K562 (cell line): ENCODE data around the gene CEP95. TPM values are rescaled to one million over a fixed set of nuclear protein-coding genes. Genes with fewer than 3 reads are reported as not detected.
A peak's percentile ranks its signal among the peaks of the same experiment; 100 is the strongest.

Experiments
- ARID3A ChIP-seq: IDR thresholded peaks from 2 replicates; pipeline ENCODE4 v1.6.1; 2012; ENCODE audit warnings: low read depth, low read length, improper control_type of control experiment, borderline replicate concordance
- BRD4 ChIP-seq: fragments of 200-600 bp; sonication (generic); IDR thresholded peaks from 2 replicates; pipeline ENCODE4 v1.6.1; 2017; ENCODE audit warnings: inconsistent platforms
- CEBPB ChIP-seq: fragments of 450-650 bp; IDR thresholded peaks from 2 replicates; pipeline ENCODE4 v1.6.1; 2016; ENCODE audit warnings: missing genetic modification characterization, missing compliant biosample characterization
- CREB3L1 ChIP-seq: fragments of 450-650 bp; IDR thresholded peaks from 2 replicates; pipeline ENCODE4 v1.6.1; 2014; ENCODE audit warnings: low read depth, mild to moderate bottlenecking, moderate library complexity, borderline replicate concordance
- CREM ChIP-seq: IDR thresholded peaks from 2 replicates; pipeline ENCODE4 v1.6.1; 2014; ENCODE audit warnings: antibody characterized with exemption, low read depth
- FOXA3 ChIP-seq, 2 experiments: fragments of 450-650 bp in 1 of 2; sonication (generic) in 1 of 2; formaldehyde crosslinking; IDR thresholded peaks in 1 of 2; conservative IDR thresholded peaks in 1 of 2; 2 replicates each; pipeline versions ENCODE4 v1.4.0 to v1.8.0; 2020 to 2022; ENCODE audit warnings: mild to moderate bottlenecking in 2 of 2, missing genetic modification reagents in 1 of 2
- GABPA ChIP-seq: fragments of 200-800 bp; sonication (Bioruptor generic); conservative IDR thresholded peaks from 2 replicates; pipeline ENCODE4 v1.6.1; 2016; ENCODE audit warnings: low read depth, missing genetic modification characterization, missing compliant biosample characterization
- ILK ChIP-seq: fragments of 450-650 bp; IDR thresholded peaks from 2 replicates; pipeline ENCODE4 v1.6.1; 2016; ENCODE audit warnings: missing genetic modification characterization, low read depth, mild to moderate bottlenecking, missing compliant biosample characterization, moderate library complexity, borderline replicate concordance
- L3MBTL2 ChIP-seq: fragments of 450-650 bp; IDR thresholded peaks from 2 replicates; pipeline ENCODE4 v1.6.1; 2016; ENCODE audit warnings: mild to moderate bottlenecking, moderate library complexity
- MEIS2 ChIP-seq: fragments of 450-650 bp; IDR thresholded peaks from 2 replicates; pipeline ENCODE4 v1.6.1; 2014; ENCODE audit warnings: mild to moderate bottlenecking; ENCODE audit not compliant: partially characterized antibody
- MNT ChIP-seq, 2 experiments: fragments of 450-650 bp; conservative IDR thresholded peaks; 2 replicates each; pipeline ENCODE4 v1.6.1; 2017; ENCODE audit warnings: mild to moderate bottlenecking in 2 of 2, moderate library complexity in 2 of 2
- NCOA1 ChIP-seq: fragments of 450-650 bp; IDR thresholded peaks from 2 replicates; pipeline ENCODE4 v1.6.1; 2016; ENCODE audit warnings: low read depth
- NR2C1 ChIP-seq, 2 experiments: fragments of 450-650 bp; IDR thresholded peaks; 2 replicates each; pipeline ENCODE4 v1.6.1; 2017; ENCODE audit warnings: mild to moderate bottlenecking in 2 of 2, antibody characterized with exemption in 1 of 2, inconsistent platforms in 1 of 2, missing compliant biosample characterization in 1 of 2, missing genetic modification characterization in 1 of 2
- NR4A1 ChIP-seq, 2 experiments: fragments of 250-450 bp in 1 of 2; fragments of 450-650 bp in 1 of 2; sonication (Bioruptor Pico) in 1 of 2; IDR thresholded peaks; 2 replicates each; pipeline versions ENCODE4 v1.4.0 to v1.6.1; 2016 to 2020; ENCODE audit warnings: mild to moderate bottlenecking in 2 of 2, missing compliant biosample characterization in 1 of 2, missing genetic modification characterization in 1 of 2, moderate library complexity in 1 of 2
- PCBP1 ChIP-seq: fragments of 200-400 bp; formaldehyde crosslinking; IDR thresholded peaks from 2 replicates; pipeline ENCODE4 v1.6.1; 2018; ENCODE audit warnings: mild to moderate bottlenecking, low read depth, low read length; ENCODE audit not compliant: poor library complexity, severe bottlenecking
- RBM34 ChIP-seq: fragments of 200-400 bp; formaldehyde crosslinking; IDR thresholded peaks from 2 replicates; pipeline ENCODE4 v1.6.1; 2018; ENCODE audit warnings: low read length, borderline replicate concordance; ENCODE audit not compliant: insufficient read depth
- RFX5 ChIP-seq: IDR thresholded peaks from 2 replicates; pipeline ENCODE4 v1.6.1; 2011; ENCODE audit warnings: low read depth, mild to moderate bottlenecking, improper control_type of control experiment, low read length
- SMARCC2 ChIP-seq: fragments of 450-650 bp; IDR thresholded peaks from 2 replicates; pipeline ENCODE4 v1.6.1; 2017; ENCODE audit warnings: antibody characterized with exemption, moderate library complexity, mild to moderate bottlenecking, low read depth
- SOX6 ChIP-seq: fragments of 450-650 bp; IDR thresholded peaks from 2 replicates; pipeline ENCODE4 v1.6.1; 2014; ENCODE audit warnings: mild to moderate bottlenecking
- SP1 ChIP-seq: sonication (generic); formaldehyde crosslinking; IDR thresholded peaks from 2 replicates; pipeline ENCODE4 v1.8.1; 2022; ENCODE audit warnings: mild to moderate bottlenecking, missing genetic modification reagents
- ZNF740 ChIP-seq, 3 experiments: fragments of 200-800 bp in 1 of 3; sonication (Bioruptor generic) in 1 of 3; sonication (generic) in 1 of 3; formaldehyde crosslinking in 1 of 3; IDR thresholded peaks; 2 replicates each; pipeline versions ENCODE4 v1.6.1 to v1.8.0; 2016 to 2022; ENCODE audit warnings: mild to moderate bottlenecking in 2 of 3, missing compliant biosample characterization in 2 of 3, missing genetic modification characterization in 2 of 3, missing genetic modification reagents in 1 of 3
- polyA plus RNA-seq, 8 experiments: library from polyadenylated mRNA; depleted of rRNA in 4 of 8; stranded (reverse) in 5 of 8; unstranded in 3 of 8; fragments of >200 nt; fragmentation: Nextera tagmentation in 2 of 8; fragmentation: Illumina TruSeq in 1 of 8; extraction: Ambion mirVana in 2 of 8; extraction: Trizol in 1 of 8; gene quantifications; 2 replicates each; pipeline versions ENCODE4 v1.2.1 to v1.2.3, GENCODE V29; 2011 to 2014; ENCODE audit warnings: inconsistent platforms in 1 of 8, missing spikeins in 1 of 8
- total RNA-seq, 7 experiments: library from RNA; depleted of rRNA in 6 of 7; stranded (reverse); fragments of >200 nt in 6 of 7; fragmentation: Illumina TruSeq in 2 of 7; extraction: Trizol in 2 of 7; gene quantifications; 2 replicates each; pipeline versions ENCODE4 v1.2.1 to v1.2.3, GENCODE V29; 2011 to 2021; ENCODE audit warnings: low replicate concordance in 1 of 7

The CEP95 gene
- total and polyA plus RNA-seq, 9 of the 15 experiments (the other 6 are each of a cell fraction or from before 2014, with no cell fraction given) = 26.7 to 80.7 (median 56.9) TPM

- TF ChIP-seq NR2C1 (IDR thresholded peaks at IDR 0.05) (no peak), NR2C1 (tag; IDR thresholded peaks at IDR 0.05) (0 out of 2 replicates have a peak, but pooled peaks have one; percentile 16), L3MBTL2 (0 out of 2 replicates have a peak, but pooled peaks have one; percentile 23), BRD4 (peak; percentile 50; the same call in 1 of the 2 replicates), ZNF740 (CRISPR knock-in tag; IDR thresholded peaks at IDR 0.05) (no peak), ZNF740 (tag; IDR thresholded peaks at IDR 0.05) (0 out of 4 replicates have a peak, but pooled peaks of 1 of the 2 experiments have one; percentile 28), MEIS2 (peak; percentile 25), CREB3L1 (peak; percentile 25; the same call in 1 of the 2 replicates), MNT (conservative IDR thresholded peaks at IDR 0.05) (peak; percentile 37 to 63; a peak in 3 of 4 replicates), ARID3A (0 out of 2 replicates have a peak, but pooled peaks have one; percentile 60), FOXA3 (CRISPR knock-in tag; conservative IDR thresholded peaks at IDR 0.05 in 1 of 2, IDR thresholded peaks at IDR 0.05 in 1 of 2) (peak; percentile 73 to 79; a peak in 3 of 4 replicates), SOX6 (peak; percentile 70), PCBP1 (no peak), SMARCC2 (0 out of 2 replicates have a peak, but pooled peaks have one; percentile 34), NCOA1 (peak; percentile 39; the same call in 1 of the 2 replicates), SP1 (CRISPR knock-in tag) (0 out of 2 replicates have a peak, but pooled peaks have one; percentile 36), RFX5 (no peak), CEBPB (tag) (peak; percentile 47; the same call in 1 of the 2 replicates), NR4A1 (CRISPR knock-in tag; IDR thresholded peaks at IDR 0.05) (no peak), NR4A1 (tag; IDR thresholded peaks at IDR 0.05) (0 out of 2 replicates have a peak, but pooled peaks have one; percentile 62), CREM (peak; percentile 80), GABPA (peak; percentile 84), RBM34 (no peak), ILK (tag) (no peak)
Observed at GRCh38 chr17:64572682-64573154, 65.9 kb downstream of the CEP95 start (continued).
